Loucy (cell line): ENCODE data around the gene RAB10.

Experiments
- H2AFZ ChIP-seq: fragments of 200-600 bp; sonication (generic); 2 replicates; pipeline ENCODE4 v1.6.0; 2016; ENCODE audit warnings: antibody characterized with exemption, mild to moderate bottlenecking, low read length, moderate library complexity
- H3F3A ChIP-seq: fragments of 200-600 bp; 2 replicates; pipeline ENCODE4 v1.6.0; 2016; ENCODE audit warnings: antibody characterized with exemption, low read depth, mild to moderate bottlenecking
- H3K27me3 ChIP-seq: fragments of 200-600 bp; sonication (generic); 2 replicates; pipeline ENCODE4 v1.6.1; 2014; ENCODE audit warnings: low read length, mild to moderate bottlenecking; ENCODE audit not compliant: insufficient read depth, poor library complexity, severe bottlenecking
- H3K36me3 ChIP-seq: fragments of 200-600 bp; sonication (generic); 2 replicates; pipeline ENCODE4 v1.6.1; 2016; ENCODE audit warnings: low read length; ENCODE audit not compliant: insufficient read depth
- H3K4me1 ChIP-seq: fragments of 200-600 bp; sonication (generic); 2 replicates; pipeline ENCODE4 v1.5.1; 2014; ENCODE audit warnings: low read length, mild to moderate bottlenecking; ENCODE audit not compliant: insufficient read depth, poor library complexity, severe bottlenecking
- H3K4me2 ChIP-seq: fragments of 200-600 bp; sonication (generic); 2 replicates; pipeline ENCODE4 v1.6.0; 2014; ENCODE audit warnings: antibody characterized with exemption, low read length, low read depth, mild to moderate bottlenecking; ENCODE audit not compliant: poor library complexity, severe bottlenecking
- H3K4me3 ChIP-seq: fragments of 200-600 bp; sonication (generic); 2 replicates; pipeline ENCODE4 v1.5.1; 2014; ENCODE audit warnings: low read length, mild to moderate bottlenecking, mixed read lengths; ENCODE audit not compliant: poor library complexity, severe bottlenecking
- H3K79me2 ChIP-seq: fragments of 200-600 bp; sonication (generic); 2 replicates; pipeline ENCODE4 v1.6.1; 2014; ENCODE audit warnings: low read length; ENCODE audit not compliant: insufficient read depth
- H3K9ac ChIP-seq: fragments of 200-600 bp; sonication (generic); 2 replicates; pipeline ENCODE4 v1.6.0; 2014; ENCODE audit warnings: mild to moderate bottlenecking, low read depth, low read length, moderate library complexity; ENCODE audit not compliant: poor library complexity, severe bottlenecking
- H3K9me2 ChIP-seq: fragments of 200-600 bp; sonication (generic); replicated peaks from 2 replicates; pipeline ENCODE4 v1.6.1; 2016; ENCODE audit warnings: low read depth, low read length, mixed read lengths
- H3K9me3 ChIP-seq: fragments of 200-600 bp; sonication (generic); 2 replicates; pipeline ENCODE4 v1.6.1; 2014; ENCODE audit warnings: mild to moderate bottlenecking, antibody characterized with exemption, low read length, low read depth; ENCODE audit not compliant: insufficient read depth
- H4K20me1 ChIP-seq: fragments of 200-600 bp; sonication (generic); 2 replicates; pipeline ENCODE4 v1.6.0; 2014; ENCODE audit warnings: antibody characterized with exemption, low read length, mild to moderate bottlenecking; ENCODE audit not compliant: insufficient read depth, poor library complexity, severe bottlenecking
- EZH2phosphoT487 ChIP-seq: fragments of 200-600 bp; IDR thresholded peaks from 2 replicates; pipeline ENCODE4 v1.6.1; 2018; ENCODE audit warnings: antibody characterized with exemption, mild to moderate bottlenecking, moderate library complexity, borderline replicate concordance
- TF ChIP-seq, protein P1 (sequence below): fragments of 200-600 bp; sonication (generic); conservative IDR thresholded peaks from 2 replicates; pipeline ENCODE4 v1.5.1; 2014; ENCODE audit warnings: mild to moderate bottlenecking, antibody characterized with exemption, low read length

The RAB10 gene

DNA sequence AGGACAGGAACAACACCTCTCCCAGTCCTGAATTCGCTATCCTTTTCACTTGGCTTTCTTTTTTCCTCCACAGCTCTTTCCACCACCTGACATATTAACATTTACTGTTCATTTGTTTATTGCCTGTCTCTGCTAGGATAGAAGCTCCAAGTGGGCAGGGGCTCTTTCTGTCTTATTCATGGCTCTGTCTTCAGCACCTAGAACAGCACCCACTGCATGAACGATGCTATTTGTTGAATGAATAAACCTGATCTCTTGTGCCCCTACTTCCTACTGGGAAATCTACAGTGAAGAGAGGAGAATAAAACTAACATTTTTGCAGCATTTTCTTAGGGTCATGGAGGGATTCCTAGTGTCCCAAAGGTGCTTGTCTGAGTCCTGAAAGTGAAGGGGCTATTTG lies 114.6 kb downstream of the RAB10 start:
- H3K4me1 ChIP-seq = peaks cover 10% of the 10 kb centered on the region
- no peak overlapping the region for H3K4me2 ChIP-seq
- TF ChIP-seq, protein P1, sequence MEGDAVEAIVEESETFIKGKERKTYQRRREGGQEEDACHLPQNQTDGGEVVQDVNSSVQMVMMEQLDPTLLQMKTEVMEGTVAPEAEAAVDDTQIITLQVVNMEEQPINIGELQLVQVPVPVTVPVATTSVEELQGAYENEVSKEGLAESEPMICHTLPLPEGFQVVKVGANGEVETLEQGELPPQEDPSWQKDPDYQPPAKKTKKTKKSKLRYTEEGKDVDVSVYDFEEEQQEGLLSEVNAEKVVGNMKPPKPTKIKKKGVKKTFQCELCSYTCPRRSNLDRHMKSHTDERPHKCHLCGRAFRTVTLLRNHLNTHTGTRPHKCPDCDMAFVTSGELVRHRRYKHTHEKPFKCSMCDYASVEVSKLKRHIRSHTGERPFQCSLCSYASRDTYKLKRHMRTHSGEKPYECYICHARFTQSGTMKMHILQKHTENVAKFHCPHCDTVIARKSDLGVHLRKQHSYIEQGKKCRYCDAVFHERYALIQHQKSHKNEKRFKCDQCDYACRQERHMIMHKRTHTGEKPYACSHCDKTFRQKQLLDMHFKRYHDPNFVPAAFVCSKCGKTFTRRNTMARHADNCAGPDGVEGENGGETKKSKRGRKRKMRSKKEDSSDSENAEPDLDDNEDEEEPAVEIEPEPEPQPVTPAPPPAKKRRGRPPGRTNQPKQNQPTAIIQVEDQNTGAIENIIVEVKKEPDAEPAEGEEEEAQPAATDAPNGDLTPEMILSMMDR = no peak
- TF ChIP-seq EZH2phosphoT487 = no peak
- H3F3A ChIP-seq = no peaks in the 10 kb centered on the region
- H2AFZ ChIP-seq = no peak overlapping the region
- H3K9me2 ChIP-seq = no peaks in the 10 kb centered on the region
- H4K20me1 ChIP-seq = no peaks in the 10 kb centered on the region
- H3K9ac ChIP-seq = no peak overlapping the region
- H3K79me2 ChIP-seq = no peaks in the 10 kb centered on the region
- H3K4me3 ChIP-seq = no peak overlapping the region
- no peaks in the 10 kb centered on the region for H3K27me3 ChIP-seq
- no peaks in the 10 kb centered on the region for H3K36me3 ChIP-seq
- 0 out of 2 replicates have a peak, but pooled peaks cover 2% of the 10 kb centered on the region for H3K9me3 ChIP-seq

DNA sequence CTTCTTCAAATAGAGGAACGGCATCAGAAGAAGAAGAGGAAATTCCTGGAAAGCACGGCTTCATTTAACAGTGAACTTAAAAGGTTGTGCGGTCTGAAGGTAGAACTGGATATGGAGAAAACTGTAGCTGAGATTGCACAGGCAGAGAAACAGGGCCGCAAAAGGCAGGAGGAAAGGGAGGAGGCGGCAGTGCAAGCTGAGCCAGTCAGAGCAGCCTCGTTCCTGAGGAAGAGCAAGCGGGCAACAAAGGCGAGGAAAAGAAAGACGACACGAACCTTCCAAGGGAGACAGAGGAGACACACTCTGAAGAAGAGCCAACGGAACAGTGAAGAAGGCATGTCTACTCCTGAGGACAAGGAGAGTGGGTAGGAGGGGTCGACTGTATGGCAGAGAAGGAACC lies 116.4 kb downstream of the RAB10 start:
- H3K9ac ChIP-seq = no peak overlapping the region
- no peak for TF ChIP-seq EZH2phosphoT487
- TF ChIP-seq, protein P1 = no peak
- no peaks in the 10 kb centered on the region for H3K27me3 ChIP-seq
- H3K79me2 ChIP-seq = no peaks in the 10 kb centered on the region
- no peak overlapping the region for H3K4me3 ChIP-seq
- no peaks in the 10 kb centered on the region for H3F3A ChIP-seq
- no peaks in the 10 kb centered on the region for H4K20me1 ChIP-seq
- peaks cover 12% of the 10 kb centered on the region; the same call in 1 of the 2 replicates for H3K9me3 ChIP-seq
- H3K4me1 ChIP-seq = no peaks in the 10 kb centered on the region
- H3K9me2 ChIP-seq = no peaks in the 10 kb centered on the region
- H3K36me3 ChIP-seq = no peaks in the 10 kb centered on the region
- H2AFZ ChIP-seq = no peak overlapping the region
- no peak overlapping the region for H3K4me2 ChIP-seq

DNA sequence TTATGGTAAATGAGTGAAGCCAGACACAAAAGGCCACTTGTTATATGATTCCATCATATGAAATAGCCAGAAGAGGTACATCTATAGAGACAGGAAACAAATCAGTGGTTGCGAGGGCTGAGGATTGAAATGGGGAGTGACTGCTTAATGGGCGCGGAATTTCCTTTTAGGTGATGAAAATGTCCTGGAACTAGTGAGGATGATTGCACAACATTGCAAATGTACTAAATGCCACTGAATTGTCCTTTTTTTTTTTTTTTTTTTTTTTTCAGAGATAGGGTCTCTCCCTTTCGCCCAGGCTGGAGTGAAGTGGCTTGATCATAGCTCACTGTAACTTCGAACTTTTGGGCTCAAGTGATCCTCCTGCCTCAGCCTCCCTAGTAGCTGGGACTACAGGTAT lies 123.7 kb downstream of the RAB10 start:
- H3K4me1 ChIP-seq = no peaks in the 10 kb centered on the region
- no peak overlapping the region for H2AFZ ChIP-seq
- H3K27me3 ChIP-seq = no peaks in the 10 kb centered on the region
- peaks cover 12% of the 10 kb centered on the region; the same call in 1 of the 2 replicates for H3K9me3 ChIP-seq
- H3K79me2 ChIP-seq = no peaks in the 10 kb centered on the region
- H3K9me2 ChIP-seq = no peaks in the 10 kb centered on the region
- H4K20me1 ChIP-seq = no peaks in the 10 kb centered on the region
- no peak overlapping the region for H3K9ac ChIP-seq
- H3K36me3 ChIP-seq = no peaks in the 10 kb centered on the region
- no peak overlapping the region for H3K4me3 ChIP-seq
- no peak for TF ChIP-seq EZH2phosphoT487
- TF ChIP-seq, protein P1 = no peak
- H3K4me2 ChIP-seq = no peak overlapping the region
- no peaks in the 10 kb centered on the region for H3F3A ChIP-seq
